ENCODE measurements around the gene SCN5A. TPM values are rescaled to one million over a fixed set of nuclear protein-coding genes. Genes with fewer than 3 reads are reported as not detected.

The SCN5A gene
- total and polyA plus RNA-seq, 2 of the 4 experiments (the other 2 are of a cell fraction) = 1.9 to 2.0 TPM

- peaks cover 0 to 3% of the 10 kb centered on the region in 2 experiments; a peak in 2 of 4 replicates for H3K79me1 ChIP-seq (ENCODE audit: low read depth in 1 of 2, low read length in 2 of 2)
- no peak for DNase-seq
- no peak overlapping the region for H2BK5ac ChIP-seq (ENCODE audit: low read depth, low read length, poor library complexity, severe bottlenecking)
- ChIA-PET POLR2A (ENCODE audit: unreplicated experiment) (no interaction called here), CTCF (interaction anchor here (1.5 kb wide), 1 partner anchor 327 kb away, joined by 4 read pairs; no protein-coding TSS in a partner anchor)
- H3K4ac ChIP-seq (ENCODE audit: low read depth, low read length) = no peak overlapping the region
- in situ Hi-C loops (cut with MboI; ENCODE audit: low sequenced_read_pairs) (no loop called here), intact Hi-C loops (cut with micrococcal nuclease) (no loop called here), dilution Hi-C loops (cut with HindIII; ENCODE audit: low sequenced_read_pairs, unreplicated experiment) (no loop called here)
- no peaks in the 10 kb centered on the region for H3K27me3 ChIP-seq (ENCODE audit: control insufficient read depth, insufficient read depth, low read length)
- no peaks in the 10 kb centered on the region for H3K9me3 ChIP-seq (ENCODE audit: control insufficient read depth, insufficient read depth, low read length)
- no peak overlapping the region for H3K4me3 ChIP-seq (ENCODE audit: insufficient read depth, low read depth, low read length)
- H3K27ac ChIP-seq (ENCODE audit: insufficient read depth, low read length) = no peak overlapping the region
- H2BK15ac ChIP-seq (ENCODE audit: low read depth, low read length) = no peak overlapping the region
- no CpG with 5 or more reads among the region's 1 CpG for WGBS, 2 experiments (ENCODE audit: extremely low coverage in 2 of 2, insufficient read length in 1 of 2)
- no peak overlapping the region for H2AFZ ChIP-seq (replicated peaks; ENCODE audit: low read length, poor library complexity)
- H4K91ac ChIP-seq (ENCODE audit: insufficient read depth, low read depth, low read length) = no peak overlapping the region
- no peak overlapping the region for H2AK5ac ChIP-seq (ENCODE audit: low read depth, low read length)
- H2BK20ac ChIP-seq (ENCODE audit: low read depth, low read length) = no peak overlapping the region
- H3K4me2 ChIP-seq (ENCODE audit: low read depth, low read length) = no peak overlapping the region
- H3K14ac ChIP-seq (replicated peaks; ENCODE audit: low read depth, low read length) = no peak overlapping the region
- H3K23ac ChIP-seq (ENCODE audit: low read depth, low read length) = no peak overlapping the region
- no peaks in the 10 kb centered on the region for H4K20me1 ChIP-seq (ENCODE audit: insufficient read depth, low read length)
- no peak overlapping the region for H2BK120ac ChIP-seq (ENCODE audit: low read depth, low read length)
- H4K8ac ChIP-seq (ENCODE audit: low read depth in 2 of 2, low read length in 2 of 2) = no peak overlapping the region
- peaks cover 3% of the 10 kb centered on the region for H3K4me1 ChIP-seq (ENCODE audit: control insufficient read depth, insufficient read depth, low read length)
- no peak overlapping the region for H2AK9ac ChIP-seq (replicated peaks; ENCODE audit: low read depth, low read length, poor library complexity)
- ATAC-seq (ENCODE audit: low read depth) = no peak
- H3K18ac ChIP-seq (ENCODE audit: low read depth, low read length) = no peak overlapping the region
- H3K9me1 ChIP-seq (ENCODE audit: insufficient read depth, low read length) = no peaks in the 10 kb centered on the region; the same call in 1 of the 2 replicates
- H3K56ac ChIP-seq (ENCODE audit: extremely low read depth, insufficient read depth, low read length) = no peak overlapping the region
- H4K5ac ChIP-seq (ENCODE audit: low read depth, low read length) = no peak overlapping the region
- peaks cover 10% of the 10 kb centered on the region for H3K36me3 ChIP-seq (ENCODE audit: control insufficient read depth, insufficient read depth, low read length)
- no peak overlapping the region for H3K9ac ChIP-seq (ENCODE audit: low read depth, low read length)
- BruUV-seq (replicated peaks) = no TSS peak
- TF ChIP-seq CTCF (conservative IDR thresholded peaks at IDR 0.05; ENCODE audit: low read depth, low read length) = no peak
- no peak for TF ChIP-seq CEBPB (IDR thresholded peaks at IDR 0.05; ENCODE audit: low read depth, low read length)
- TF ChIP-seq FOS (IDR thresholded peaks at IDR 0.05; ENCODE audit: low read depth, low read length) = no peak
These were observed 132.8 kb downstream of the SCN5A start for GRCh38 chr3:38516669-38517068.

Data from IMR-90 (cell line).